CD4-positive, alpha-beta T cell treated with Interleukin-4 for 4 hours (primary cell): ENCODE data around the gene FAT2.

Experiments
- DNase-seq: peaks from one replicate; pipeline ENCODE4 v3.0.0-alpha.2; 2020

FAT2 gene

GRCh38 chr5:151551985-151552384 is 39.1 kb downstream of the FAT2 start:
- DNase-seq, result no peak

GRCh38 chr5:151550146-151550545 is 41.0 kb downstream of the FAT2 start:
- DNase-seq, result no peak

- DNase-seq, result no peak
Observed at GRCh38 chr5:151549713-151550112, 41.4 kb downstream of the FAT2 start.

- DNase-seq, result no peak
Observed at GRCh38 chr5:151547364-151547763, 43.8 kb downstream of the FAT2 start.

- no peak for DNase-seq
Observed at GRCh38 chr5:151541571-151541970, 49.6 kb downstream of the FAT2 start.
